MM.1S (cell line): ENCODE results near the gene DNAJB11.

Experiments used
- DNase-seq: peaks from one replicate; pipeline ENCODE4 v3.0.0-alpha.2; 2015
- H2AFZ ChIP-seq: fragments of 300-600 bp; sonication (generic); 2 replicates; pipeline ENCODE4 v1.6.0; 2016; ENCODE audit warnings: antibody characterized with exemption, low read length
- H3F3A ChIP-seq: fragments of 300-600 bp; sonication (generic); 2 replicates; pipeline ENCODE4 v1.6.1; 2016; ENCODE audit warnings: mild to moderate bottlenecking, antibody characterized with exemption, low read length, moderate library complexity, mixed read lengths; ENCODE audit not compliant: insufficient read depth
- H3K27ac ChIP-seq: fragments of 300-600 bp; sonication (generic); 2 replicates; pipeline ENCODE4 v1.5.1; 2016; ENCODE audit warnings: mild to moderate bottlenecking, low read length
- H3K27me3 ChIP-seq: fragments of 300-600 bp; sonication (generic); replicated peaks from 2 replicates; pipeline ENCODE4 v1.6.0; 2016; ENCODE audit warnings: low read length; ENCODE audit not compliant: insufficient read depth
- H3K36me3 ChIP-seq: fragments of 300-600 bp; sonication (generic); replicated peaks from 2 replicates; pipeline ENCODE4 v1.6.1; 2016; ENCODE audit warnings: mild to moderate bottlenecking, low read length, mixed read lengths; ENCODE audit not compliant: insufficient read depth
- H3K4me1 ChIP-seq: fragments of 300-600 bp; sonication (generic); 2 replicates; pipeline ENCODE4 v1.6.1; 2016; ENCODE audit warnings: low read length, mixed read lengths
- H3K4me2 ChIP-seq: fragments of 300-600 bp; sonication (generic); 2 replicates; pipeline ENCODE4 v1.6.0; 2016; ENCODE audit warnings: low read depth, low read length
- H3K4me3 ChIP-seq: fragments of 300-600 bp; sonication (generic); 2 replicates; pipeline ENCODE4 v1.5.1; 2016; ENCODE audit warnings: low read length, mixed read lengths
- H3K79me2 ChIP-seq: fragments of 300-600 bp; sonication (generic); 2 replicates; pipeline ENCODE4 v1.6.1; 2016; ENCODE audit warnings: mixed run types, low read length, mixed read lengths
- H3K9ac ChIP-seq: fragments of 300-600 bp; sonication (generic); 2 replicates; pipeline ENCODE4 v1.6.1; 2016; ENCODE audit warnings: low read length, mixed read lengths
- H3K9me2 ChIP-seq: fragments of 300-600 bp; sonication (generic); replicated peaks from 2 replicates; pipeline ENCODE4 v1.6.1; 2016; ENCODE audit warnings: mild to moderate bottlenecking, low read length, mixed read lengths; ENCODE audit not compliant: insufficient read depth
- H3K9me3 ChIP-seq: fragments of 300-600 bp; sonication (generic); replicated peaks from 2 replicates; pipeline ENCODE4 v1.6.1; 2016; ENCODE audit warnings: mild to moderate bottlenecking, low read length, mixed read lengths; ENCODE audit not compliant: insufficient read depth
- H4K20me1 ChIP-seq: fragments of 300-600 bp; sonication (generic); 2 replicates; pipeline ENCODE4 v1.6.1; 2016; ENCODE audit warnings: mild to moderate bottlenecking, low read length, moderate library complexity, mixed read lengths; ENCODE audit not compliant: insufficient read depth
- EZH2 ChIP-seq: fragments of 300-600 bp; sonication (generic); optimal IDR thresholded peaks from 2 replicates; pipeline ENCODE3; 2017; ENCODE audit warnings: low read depth, mild to moderate bottlenecking, antibody characterized with exemption, low read length, mixed read lengths
- EZH2phosphoT487 ChIP-seq: fragments of 300-600 bp; sonication (generic); IDR thresholded peaks from 2 replicates; pipeline ENCODE4 v1.6.1; 2018; ENCODE audit warnings: antibody characterized with exemption, low read length
- TF ChIP-seq, protein P1 (sequence below): fragments of 300-600 bp; sonication (generic); IDR thresholded peaks from 2 replicates; pipeline ENCODE4 v1.5.1; 2016; ENCODE audit warnings: antibody characterized with exemption, low read length, mixed read lengths

Gene DNAJB11

DNA sequence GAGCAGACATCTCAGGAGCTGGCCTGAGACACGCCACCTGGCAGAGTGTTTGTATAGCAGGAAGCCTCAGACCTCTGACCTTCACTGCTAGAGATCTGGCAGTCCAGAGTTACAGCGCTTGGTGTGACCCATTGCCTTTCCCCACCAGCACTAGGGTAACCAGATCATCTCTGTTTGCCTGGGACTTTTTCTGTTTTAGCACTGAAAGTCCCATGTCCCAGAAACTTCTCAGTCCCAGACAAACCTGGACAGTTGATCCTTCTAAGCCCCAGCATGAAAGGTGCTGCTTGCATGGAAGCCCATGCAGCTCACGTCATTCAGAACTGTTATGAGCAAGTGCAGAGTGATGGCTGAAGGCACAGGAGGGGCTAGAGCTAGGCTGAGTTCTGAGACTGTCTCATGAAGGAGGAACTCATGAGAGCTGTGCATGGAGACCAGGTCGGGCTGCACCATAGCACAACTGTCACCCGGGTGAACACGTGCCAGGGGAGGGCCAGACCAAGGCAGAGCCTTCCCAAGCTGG is 24.1 kb downstream of the DNAJB11 start:
- Histone ChIP-seq H3K27me3 (no peaks in the 10 kb centered on the region), H4K20me1 (no peaks in the 10 kb centered on the region), H2AFZ (no peak overlapping the region), H3K4me1 (no peaks in the 10 kb centered on the region), H3K36me3 (no peaks in the 10 kb centered on the region), H3K27ac (no peak overlapping the region), H3K4me2 (no peak overlapping the region), H3K9me2 (no peaks in the 10 kb centered on the region), H3K9me3 (no peaks in the 10 kb centered on the region), H3F3A (no peaks in the 10 kb centered on the region), H3K4me3 (no peak overlapping the region), H3K79me2 (no peaks in the 10 kb centered on the region), H3K9ac (no peak overlapping the region)
- TF ChIP-seq, protein P1, sequence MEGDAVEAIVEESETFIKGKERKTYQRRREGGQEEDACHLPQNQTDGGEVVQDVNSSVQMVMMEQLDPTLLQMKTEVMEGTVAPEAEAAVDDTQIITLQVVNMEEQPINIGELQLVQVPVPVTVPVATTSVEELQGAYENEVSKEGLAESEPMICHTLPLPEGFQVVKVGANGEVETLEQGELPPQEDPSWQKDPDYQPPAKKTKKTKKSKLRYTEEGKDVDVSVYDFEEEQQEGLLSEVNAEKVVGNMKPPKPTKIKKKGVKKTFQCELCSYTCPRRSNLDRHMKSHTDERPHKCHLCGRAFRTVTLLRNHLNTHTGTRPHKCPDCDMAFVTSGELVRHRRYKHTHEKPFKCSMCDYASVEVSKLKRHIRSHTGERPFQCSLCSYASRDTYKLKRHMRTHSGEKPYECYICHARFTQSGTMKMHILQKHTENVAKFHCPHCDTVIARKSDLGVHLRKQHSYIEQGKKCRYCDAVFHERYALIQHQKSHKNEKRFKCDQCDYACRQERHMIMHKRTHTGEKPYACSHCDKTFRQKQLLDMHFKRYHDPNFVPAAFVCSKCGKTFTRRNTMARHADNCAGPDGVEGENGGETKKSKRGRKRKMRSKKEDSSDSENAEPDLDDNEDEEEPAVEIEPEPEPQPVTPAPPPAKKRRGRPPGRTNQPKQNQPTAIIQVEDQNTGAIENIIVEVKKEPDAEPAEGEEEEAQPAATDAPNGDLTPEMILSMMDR, result no peak
- TF ChIP-seq EZH2 (no peak), EZH2phosphoT487 (no peak)
- DNase-seq, result no peak

DNA sequence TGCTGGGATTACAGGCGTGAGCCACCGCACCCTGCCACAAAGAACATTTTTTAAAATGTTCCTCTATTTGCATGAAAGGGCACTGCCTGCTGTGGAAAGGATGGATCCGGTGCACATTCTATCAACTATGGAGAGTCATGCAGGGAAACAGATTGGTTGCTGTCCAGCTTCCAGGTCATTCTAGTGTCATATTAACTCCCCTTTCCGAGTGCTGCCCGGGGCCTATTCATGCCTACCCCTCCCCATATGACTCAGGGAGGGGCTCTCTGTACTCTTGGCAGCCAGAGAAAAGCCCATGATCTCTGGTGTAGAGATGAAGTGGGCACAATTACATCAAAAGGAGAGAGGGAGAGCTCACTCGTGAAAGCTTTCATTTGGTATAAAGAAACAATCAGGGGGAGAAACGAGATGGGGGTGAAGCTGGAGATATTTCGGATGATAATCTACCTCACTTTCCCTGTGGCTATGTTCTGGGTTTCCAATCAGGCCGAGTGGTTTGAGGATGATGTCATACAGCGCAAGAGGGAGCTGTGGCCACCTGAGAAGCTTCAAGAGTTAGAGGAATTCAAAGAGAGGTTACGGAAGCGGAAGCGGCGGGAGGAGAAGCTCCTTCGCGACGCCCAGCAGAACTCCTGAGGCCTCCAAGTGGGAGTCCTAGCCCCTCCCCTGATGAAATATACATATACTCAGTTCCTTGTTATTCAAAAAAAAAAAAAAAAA is 26.2 kb downstream of the DNAJB11 start:
- TF ChIP-seq EZH2phosphoT487, result no peak
- TF ChIP-seq, protein P1, result no peak
- TF ChIP-seq EZH2, result no peak
- no peak overlapping the region for H2AFZ ChIP-seq
- no peak overlapping the region for H3K9ac ChIP-seq
- no peaks in the 10 kb centered on the region for H3K79me2 ChIP-seq
- no peaks in the 10 kb centered on the region for H4K20me1 ChIP-seq
- H3K4me3 ChIP-seq, result no peak overlapping the region
- no peaks in the 10 kb centered on the region for H3K27me3 ChIP-seq
- no peak for DNase-seq
- no peaks in the 10 kb centered on the region for H3F3A ChIP-seq
- H3K4me1 ChIP-seq, result no peaks in the 10 kb centered on the region
- H3K4me2 ChIP-seq, result no peak overlapping the region
- H3K27ac ChIP-seq, result no peak overlapping the region
- H3K9me3 ChIP-seq, result no peaks in the 10 kb centered on the region
- no peaks in the 10 kb centered on the region for H3K9me2 ChIP-seq
- H3K36me3 ChIP-seq, result no peaks in the 10 kb centered on the region

DNA sequence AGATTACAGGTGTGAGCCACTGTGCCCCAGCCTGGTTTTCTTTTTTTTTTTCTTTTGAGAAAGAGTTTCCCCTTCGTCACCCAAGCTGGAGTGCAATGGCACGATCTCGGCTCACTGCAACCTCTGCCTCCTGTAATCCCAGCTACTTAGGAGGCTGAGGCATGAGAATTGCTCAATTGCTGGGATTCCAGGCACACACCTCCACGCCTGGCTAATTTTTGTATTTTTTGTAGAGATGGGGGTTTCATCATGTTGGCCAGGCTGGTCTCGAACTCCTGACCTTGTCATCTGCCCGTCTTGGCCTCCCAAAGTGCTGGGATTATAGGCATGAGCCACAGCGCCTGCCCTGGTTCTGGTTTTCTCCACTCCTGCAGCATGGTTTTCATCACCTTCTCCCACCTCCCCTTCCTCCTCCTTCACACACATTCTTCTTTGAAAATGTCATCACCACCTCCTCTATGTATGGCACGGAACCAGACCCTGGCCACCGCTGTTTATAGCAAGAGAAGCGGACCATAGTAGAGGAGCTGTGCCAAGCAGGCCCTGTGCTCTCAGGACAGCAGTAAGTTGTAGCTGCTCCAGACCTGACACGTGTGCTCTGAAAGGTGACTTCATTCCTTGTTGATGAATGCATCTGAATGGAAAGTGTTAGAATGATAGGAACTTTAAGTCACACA is 27.7 kb downstream of the DNAJB11 start:
- Histone ChIP-seq H3K27me3 (no peaks in the 10 kb centered on the region), H3K9me2 (no peaks in the 10 kb centered on the region), H3K4me2 (no peak overlapping the region), H3K9me3 (no peaks in the 10 kb centered on the region), H3K4me3 (no peak overlapping the region), H3K79me2 (no peaks in the 10 kb centered on the region), H3F3A (no peaks in the 10 kb centered on the region), H3K9ac (no peak overlapping the region), H2AFZ (no peak overlapping the region), H3K4me1 (no peaks in the 10 kb centered on the region), H4K20me1 (no peaks in the 10 kb centered on the region), H3K27ac (no peak overlapping the region), H3K36me3 (no peaks in the 10 kb centered on the region)
- no peak for DNase-seq
- no peak for TF ChIP-seq EZH2
- TF ChIP-seq EZH2phosphoT487, result no peak
- TF ChIP-seq, protein P1, result no peak
